Measurements from ENCODE around the gene PARN.

DNA sequence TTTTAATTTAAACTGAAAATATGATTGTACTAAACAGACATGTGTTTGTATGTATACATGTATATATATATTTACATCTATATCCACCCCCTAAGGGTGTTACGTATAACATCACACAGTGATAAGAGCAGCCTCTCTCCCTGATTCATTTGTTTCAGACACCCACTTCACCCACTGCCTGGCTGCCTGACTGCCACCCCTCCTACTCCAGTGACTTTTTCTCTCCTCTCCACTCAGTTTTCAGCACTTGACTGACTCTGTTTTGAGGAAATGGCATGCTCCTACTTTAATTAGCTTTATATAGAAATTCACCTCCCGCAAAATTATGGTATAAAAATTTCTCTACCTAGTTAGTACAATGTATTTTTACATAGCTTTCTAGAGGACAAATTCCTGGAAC lies 22.7 kb upstream of the PARN start:
- TF ChIP-seq, protein P1, sequence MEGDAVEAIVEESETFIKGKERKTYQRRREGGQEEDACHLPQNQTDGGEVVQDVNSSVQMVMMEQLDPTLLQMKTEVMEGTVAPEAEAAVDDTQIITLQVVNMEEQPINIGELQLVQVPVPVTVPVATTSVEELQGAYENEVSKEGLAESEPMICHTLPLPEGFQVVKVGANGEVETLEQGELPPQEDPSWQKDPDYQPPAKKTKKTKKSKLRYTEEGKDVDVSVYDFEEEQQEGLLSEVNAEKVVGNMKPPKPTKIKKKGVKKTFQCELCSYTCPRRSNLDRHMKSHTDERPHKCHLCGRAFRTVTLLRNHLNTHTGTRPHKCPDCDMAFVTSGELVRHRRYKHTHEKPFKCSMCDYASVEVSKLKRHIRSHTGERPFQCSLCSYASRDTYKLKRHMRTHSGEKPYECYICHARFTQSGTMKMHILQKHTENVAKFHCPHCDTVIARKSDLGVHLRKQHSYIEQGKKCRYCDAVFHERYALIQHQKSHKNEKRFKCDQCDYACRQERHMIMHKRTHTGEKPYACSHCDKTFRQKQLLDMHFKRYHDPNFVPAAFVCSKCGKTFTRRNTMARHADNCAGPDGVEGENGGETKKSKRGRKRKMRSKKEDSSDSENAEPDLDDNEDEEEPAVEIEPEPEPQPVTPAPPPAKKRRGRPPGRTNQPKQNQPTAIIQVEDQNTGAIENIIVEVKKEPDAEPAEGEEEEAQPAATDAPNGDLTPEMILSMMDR (IDR thresholded peaks at IDR 0.05; ENCODE audit: low read depth, low read length): no peak
- TF ChIP-seq POLR2A (IDR thresholded peaks at IDR 0.05; ENCODE audit: extremely low read depth, insufficient read length) (no peak), MYC (IDR thresholded peaks at IDR 0.05; ENCODE audit: low read depth, low read length) (no peak)
